ENCODE measurements around the gene LRRFIP1. TPM values are rescaled to one million over a fixed set of nuclear protein-coding genes. Genes with fewer than 3 reads are reported as not detected.

The LRRFIP1 gene
- total RNA-seq, 2 donors from 2014 or later: 175 to 225 TPM

GRCh38 chr2:237617587-237617982, 9.8 kb upstream of the LRRFIP1 start:
- H3K4me3 Mint-ChIP-seq: no peak overlapping the region
- H3K27me3 Mint-ChIP-seq: no peaks in the 10 kb centered on the region
- peaks cover 20% of the 10 kb centered on the region for H3K4me1 Mint-ChIP-seq
- H3K27ac Mint-ChIP-seq: no peak overlapping the region
- DNase-seq (no peak), ATAC-seq (no peak)
- peaks cover 4% of the 10 kb centered on the region for H3K36me3 Mint-ChIP-seq (ENCODE audit: low read depth)
- no peaks in the 10 kb centered on the region for H3K9me3 ChIP-seq (ENCODE audit: control insufficient read depth, low read length, poor library complexity, severe bottlenecking)

GRCh38 chr2:237618449-237618848, 8.9 kb upstream of the LRRFIP1 start:
- Mint-ChIP-seq H3K4me3 (no peak overlapping the region), H3K4me1 (peaks cover 20% of the 10 kb centered on the region), H3K36me3 (ENCODE audit: low read depth) (peaks cover 4% of the 10 kb centered on the region), H3K27me3 (no peaks in the 10 kb centered on the region), H3K27ac (no peak overlapping the region)
- no peaks in the 10 kb centered on the region for H3K9me3 ChIP-seq (ENCODE audit: control insufficient read depth, low read length, poor library complexity, severe bottlenecking)
- no peak for ATAC-seq
- no peak for DNase-seq

- Mint-ChIP-seq H3K4me3 (no peak overlapping the region), H3K27me3 (peaks cover 12% of the 10 kb centered on the region), H3K36me3 (ENCODE audit: low read depth) (peaks cover 4% of the 10 kb centered on the region), H3K27ac (no peak overlapping the region), H3K4me1 (peaks cover 13% of the 10 kb centered on the region)
- ATAC-seq (no peak), DNase-seq (no peak)
- no peaks in the 10 kb centered on the region for H3K9me3 ChIP-seq (ENCODE audit: control insufficient read depth, low read length, poor library complexity, severe bottlenecking)
Measured at GRCh38 chr2:237623428-237624403, 3.7 kb upstream of the LRRFIP1 start.

GRCh38 chr2:237624565-237624964, 2.8 kb upstream of the LRRFIP1 start:
- Mint-ChIP-seq H3K27ac (no peak overlapping the region), H3K4me1 (peaks cover 13% of the 10 kb centered on the region), H3K4me3 (no peak overlapping the region), H3K36me3 (ENCODE audit: low read depth) (peaks cover 4% of the 10 kb centered on the region), H3K27me3 (peaks cover 17% of the 10 kb centered on the region)
- ATAC-seq (no peak), DNase-seq (no peak)
- no peaks in the 10 kb centered on the region for H3K9me3 ChIP-seq (ENCODE audit: control insufficient read depth, low read length, poor library complexity, severe bottlenecking)

- DNase-seq: no peak
- peaks cover 4% of the 10 kb centered on the region for H3K36me3 Mint-ChIP-seq (ENCODE audit: low read depth)
- peaks cover 24% of the 10 kb centered on the region for H3K27me3 Mint-ChIP-seq
- ATAC-seq: no peak
- peaks cover 13% of the 10 kb centered on the region for H3K4me1 Mint-ChIP-seq
- peak overlapping the region; percentile 31 for H3K4me3 Mint-ChIP-seq
- no peaks in the 10 kb centered on the region for H3K9me3 ChIP-seq (ENCODE audit: control insufficient read depth, low read length, poor library complexity, severe bottlenecking)
- H3K27ac Mint-ChIP-seq: no peak overlapping the region
Measured at GRCh38 chr2:237625216-237625705, 2.1 kb upstream of the LRRFIP1 start.

GRCh38 chr2:237625777-237626176, 1.6 kb upstream of the LRRFIP1 start:
- Mint-ChIP-seq H3K4me3 (peak overlapping the region; percentile 31), H3K27me3 (peaks cover 28% of the 10 kb centered on the region), H3K4me1 (peaks cover 13% of the 10 kb centered on the region), H3K36me3 (ENCODE audit: low read depth) (peaks cover under 1% of the 10 kb centered on the region), H3K27ac (no peak overlapping the region)
- no peak for ATAC-seq
- DNase-seq: no peak
- no peaks in the 10 kb centered on the region for H3K9me3 ChIP-seq (ENCODE audit: control insufficient read depth, low read length, poor library complexity, severe bottlenecking)

GRCh38 chr2:237626813-237627440, 460 bp upstream of the LRRFIP1 start:
- H3K9me3 ChIP-seq (ENCODE audit: control insufficient read depth, low read length, poor library complexity, severe bottlenecking): no peaks in the 10 kb centered on the region
- Mint-ChIP-seq H3K27ac (no peak overlapping the region), H3K4me3 (peak overlapping the region; percentile 82), H3K27me3 (peaks cover 33% of the 10 kb centered on the region), H3K4me1 (peaks cover 10% of the 10 kb centered on the region), H3K36me3 (ENCODE audit: low read depth) (no peaks in the 10 kb centered on the region)
- DNase-seq: no peak
- ATAC-seq: peak; percentile 15

GRCh38 chr2:237628247-237629187, 1.1 kb downstream of the LRRFIP1 start:
- Mint-ChIP-seq H3K27me3 (peaks cover 39% of the 10 kb centered on the region), H3K4me1 (peaks cover 12% of the 10 kb centered on the region), H3K36me3 (ENCODE audit: low read depth) (no peaks in the 10 kb centered on the region), H3K4me3 (peak overlapping the region; percentile 84), H3K27ac (peak overlapping the region; percentile 9)
- no peak for ATAC-seq
- DNase-seq: no peak
- H3K9me3 ChIP-seq (ENCODE audit: control insufficient read depth, low read length, poor library complexity, severe bottlenecking): no peaks in the 10 kb centered on the region

- H3K9me3 ChIP-seq (ENCODE audit: control insufficient read depth, low read length, poor library complexity, severe bottlenecking): no peaks in the 10 kb centered on the region
- no peak for DNase-seq
- Mint-ChIP-seq H3K27ac (no peak overlapping the region), H3K27me3 (peaks cover 39% of the 10 kb centered on the region), H3K36me3 (ENCODE audit: low read depth) (no peaks in the 10 kb centered on the region), H3K4me3 (peak overlapping the region; percentile 63), H3K4me1 (peaks cover 12% of the 10 kb centered on the region)
- no peak for ATAC-seq
Measured at GRCh38 chr2:237629188-237629534, 1.8 kb downstream of the LRRFIP1 start.

- Mint-ChIP-seq H3K4me1 (peaks cover 12% of the 10 kb centered on the region), H3K27ac (no peak overlapping the region), H3K36me3 (ENCODE audit: low read depth) (no peaks in the 10 kb centered on the region), H3K27me3 (peaks cover 39% of the 10 kb centered on the region), H3K4me3 (no peak overlapping the region)
- DNase-seq (no peak), ATAC-seq (no peak)
- no peaks in the 10 kb centered on the region for H3K9me3 ChIP-seq (ENCODE audit: control insufficient read depth, low read length, poor library complexity, severe bottlenecking)
Measured at GRCh38 chr2:237629739-237630138, 2.4 kb downstream of the LRRFIP1 start.

GRCh38 chr2:237630216-237631000, 3.0 kb downstream of the LRRFIP1 start:
- no peak overlapping the region for H3K27ac Mint-ChIP-seq
- ATAC-seq (no peak), DNase-seq (no peak)
- no peaks in the 10 kb centered on the region for H3K36me3 Mint-ChIP-seq (ENCODE audit: low read depth)
- no peaks in the 10 kb centered on the region for H3K9me3 ChIP-seq (ENCODE audit: control insufficient read depth, low read length, poor library complexity, severe bottlenecking)
- peaks cover 12% of the 10 kb centered on the region for H3K4me1 Mint-ChIP-seq
- H3K4me3 Mint-ChIP-seq: no peak overlapping the region
- peaks cover 39% of the 10 kb centered on the region for H3K27me3 Mint-ChIP-seq

Measured in T-helper 17 cell (primary cell).